Measurements from ENCODE around the gene CHIA. TPM values are rescaled to one million over a fixed set of nuclear protein-coding genes. Genes with fewer than 3 reads are reported as not detected.

The CHIA gene
- total RNA-seq, 1 experiment from 2014 or later: not detected

GRCh38 chr1:111290104-111290503, 547 bp upstream of the CHIA start:
- Mint-ChIP-seq H3K9me3 (no peaks in the 10 kb centered on the region; a peak in 1 of 5 replicates), H3K36me3 (ENCODE audit: insufficient read depth in 1 of 3, low read depth in 3 of 3) (no peaks in the 10 kb centered on the region), H3K4me1 (no peaks in the 10 kb centered on the region), H3K4me3 (no peak overlapping the region), H3K27me3 (ENCODE audit: low read depth) (no peaks in the 10 kb centered on the region), H3K27ac (no peak overlapping the region)
- no CpG with 5 or more reads among the region's 3 CpGs for WGBS (ENCODE audit: extremely low coverage, insufficient read length, low lambda C conversion rate)
- Histone ChIP-seq H3K9ac (ENCODE audit: extremely low read depth, insufficient read length, low read length) (no peak overlapping the region), H3K18ac (ENCODE audit: insufficient read length, low read depth, low read length) (no peak overlapping the region), H3K4me1 (ENCODE audit: insufficient read depth, low read length) (no peaks in the 10 kb centered on the region), H2BK12ac (ENCODE audit: insufficient read length, low read depth, low read length) (no peak overlapping the region), H3K27me3 (ENCODE audit: insufficient read depth, low read length) (no peaks in the 10 kb centered on the region), H3K79me1 (ENCODE audit: insufficient read depth, low read depth, low read length, poor library complexity, severe bottlenecking) (no peaks in the 10 kb centered on the region), H3K79me2 (ENCODE audit: insufficient read depth, low read length) (no peaks in the 10 kb centered on the region), H3K4me2 (ENCODE audit: insufficient read depth, insufficient read length, low read length) (no peak overlapping the region), H4K8ac (replicated peaks; ENCODE audit: insufficient read length, low read depth, low read length) (no peak overlapping the region), H2AK5ac (ENCODE audit: insufficient read length, low read length) (no peak overlapping the region), H3K56ac (ENCODE audit: insufficient read length, low read depth, low read length) (no peak overlapping the region), H2BK120ac (ENCODE audit: low read depth, low read length, poor library complexity, severe bottlenecking) (no peak overlapping the region), H3K4ac (ENCODE audit: low read depth, low read length) (no peak overlapping the region), H2BK15ac (ENCODE audit: low read depth, low read length) (no peak overlapping the region), H3K14ac (ENCODE audit: insufficient read depth, low read length) (no peak overlapping the region), H3K23ac (ENCODE audit: insufficient read length, low read depth, low read length) (no peak overlapping the region), H3K9me3 (ENCODE audit: control insufficient read depth, low read depth, low read length) (no peaks in the 10 kb centered on the region), H4K91ac (ENCODE audit: insufficient read length, low read depth, low read length) (no peak overlapping the region), H4K5ac (ENCODE audit: insufficient read length, low read depth, low read length) (no peak overlapping the region), H2AFZ (ENCODE audit: low read length) (no peak overlapping the region), H3T11ph (ENCODE audit: low read length) (no peak overlapping the region), H2BK5ac (ENCODE audit: insufficient read length, low read length) (no peak overlapping the region), H3K23me2 (ENCODE audit: insufficient read length, low read depth, low read length, poor library complexity, severe bottlenecking) (no peaks in the 10 kb centered on the region), H2BK20ac (ENCODE audit: low read depth, low read length, poor library complexity, severe bottlenecking) (no peak overlapping the region), H3K27ac (ENCODE audit: insufficient read length, low read depth, low read length) (no peak overlapping the region), H4K20me1 (ENCODE audit: control insufficient read depth, insufficient read depth, insufficient read length) (no peaks in the 10 kb centered on the region)
- no peak for TF ChIP-seq CTCF (conservative IDR thresholded peaks at IDR 0.05)
- DNase-seq: no peak

Data from H9 (cell line).